GM20000 (cell line): ENCODE measurements around the gene RALGAPA2.

Source experiments
- DNase-seq: peaks from one replicate; pipeline ENCODE4 v3.0.0; 2012; ENCODE audit warnings: low spot score
- TF ChIP-seq, protein P1 (sequence below): IDR thresholded peaks from 2 replicates; pipeline ENCODE4 v1.5.1; 2012; ENCODE audit warnings: mild to moderate bottlenecking, control low read depth; ENCODE audit errors: extremely low read depth, missing control alignments

RALGAPA2 gene

DNA sequence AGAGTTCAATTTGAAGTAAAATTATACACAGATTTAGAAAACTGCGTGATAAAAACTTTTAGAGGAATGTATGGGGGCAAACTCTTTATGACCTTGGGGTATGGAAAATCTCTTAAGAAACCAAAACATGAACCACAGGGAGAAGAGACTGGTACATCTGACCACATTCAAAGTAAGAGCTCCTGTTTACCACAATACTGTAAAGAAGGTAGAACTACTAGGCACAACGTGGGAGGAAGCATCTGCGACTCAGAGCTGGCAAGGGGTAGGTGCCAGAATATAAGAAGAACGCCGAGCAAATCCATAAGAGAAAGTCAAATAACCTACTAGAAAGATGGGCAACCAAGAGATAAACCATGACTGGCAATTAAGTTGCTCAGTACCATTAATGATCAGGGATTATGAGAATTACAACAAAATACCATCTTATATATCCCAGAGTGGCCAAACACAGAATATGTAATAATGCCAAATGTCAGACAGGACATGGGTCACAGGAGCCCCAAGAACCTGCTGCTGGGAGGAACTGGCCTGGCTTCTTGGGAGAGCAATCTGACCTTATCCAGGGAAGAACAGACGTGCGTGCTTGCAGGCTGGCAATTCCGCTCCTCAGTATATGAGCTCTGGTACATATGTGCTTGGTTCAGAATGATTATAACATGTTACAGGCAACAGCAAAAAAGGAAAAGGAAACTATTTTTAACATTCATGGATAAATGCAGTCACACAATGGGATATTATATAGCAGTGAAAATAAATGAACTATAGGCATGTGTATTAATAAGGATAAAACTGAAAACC lies 294.4 kb downstream of the RALGAPA2 start:
- TF ChIP-seq, protein P1, sequence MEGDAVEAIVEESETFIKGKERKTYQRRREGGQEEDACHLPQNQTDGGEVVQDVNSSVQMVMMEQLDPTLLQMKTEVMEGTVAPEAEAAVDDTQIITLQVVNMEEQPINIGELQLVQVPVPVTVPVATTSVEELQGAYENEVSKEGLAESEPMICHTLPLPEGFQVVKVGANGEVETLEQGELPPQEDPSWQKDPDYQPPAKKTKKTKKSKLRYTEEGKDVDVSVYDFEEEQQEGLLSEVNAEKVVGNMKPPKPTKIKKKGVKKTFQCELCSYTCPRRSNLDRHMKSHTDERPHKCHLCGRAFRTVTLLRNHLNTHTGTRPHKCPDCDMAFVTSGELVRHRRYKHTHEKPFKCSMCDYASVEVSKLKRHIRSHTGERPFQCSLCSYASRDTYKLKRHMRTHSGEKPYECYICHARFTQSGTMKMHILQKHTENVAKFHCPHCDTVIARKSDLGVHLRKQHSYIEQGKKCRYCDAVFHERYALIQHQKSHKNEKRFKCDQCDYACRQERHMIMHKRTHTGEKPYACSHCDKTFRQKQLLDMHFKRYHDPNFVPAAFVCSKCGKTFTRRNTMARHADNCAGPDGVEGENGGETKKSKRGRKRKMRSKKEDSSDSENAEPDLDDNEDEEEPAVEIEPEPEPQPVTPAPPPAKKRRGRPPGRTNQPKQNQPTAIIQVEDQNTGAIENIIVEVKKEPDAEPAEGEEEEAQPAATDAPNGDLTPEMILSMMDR, result no peak
- no peak for DNase-seq

DNA sequence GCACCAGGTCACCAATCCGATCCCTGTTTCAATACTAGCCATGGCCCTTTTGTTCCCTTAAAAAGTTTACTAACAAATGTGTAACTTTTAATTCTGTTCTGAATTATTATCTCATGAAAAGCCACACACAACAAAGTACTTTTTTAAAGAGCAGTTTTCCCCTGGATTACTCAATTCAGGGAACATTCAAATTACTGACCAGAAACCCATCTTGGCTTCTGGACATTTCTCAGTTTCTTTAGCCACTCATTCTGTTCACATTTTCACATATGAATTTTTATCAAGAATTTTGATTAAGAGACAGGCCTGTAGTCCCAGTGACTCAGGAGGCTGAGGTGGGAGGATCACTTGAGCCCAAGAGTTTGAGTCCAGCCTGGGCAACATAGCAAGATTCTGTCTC lies 297.1 kb downstream of the RALGAPA2 start:
- TF ChIP-seq, protein P1, result no peak
- no peak for DNase-seq

DNA sequence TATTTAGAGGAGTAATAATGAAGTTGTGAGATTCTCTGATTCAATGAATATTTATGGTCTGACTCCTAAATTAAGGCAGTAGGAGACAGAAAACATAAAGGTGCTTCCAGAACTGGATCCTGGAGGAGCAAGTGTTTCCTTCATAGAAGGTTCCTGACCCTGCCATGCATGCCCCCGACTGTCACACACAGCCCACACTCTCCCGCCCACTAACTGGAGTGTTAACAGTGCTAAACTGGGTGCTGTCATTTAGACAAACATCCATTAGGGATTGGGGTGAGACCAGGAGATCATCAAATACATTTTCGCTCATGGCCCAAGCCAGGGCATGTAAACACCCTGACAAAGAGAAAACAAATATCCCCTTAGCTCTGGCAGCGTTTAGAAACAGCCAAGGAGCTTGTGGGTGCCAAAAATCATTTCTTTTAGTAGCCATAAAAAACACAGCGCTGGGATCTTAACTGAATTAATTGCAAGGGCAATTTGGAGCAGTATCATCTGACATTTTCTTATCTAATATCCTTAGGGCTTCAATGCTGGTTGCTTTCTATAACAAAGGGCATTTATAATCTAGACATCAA lies 297.7 kb downstream of the RALGAPA2 start:
- TF ChIP-seq, protein P1, result no peak
- DNase-seq, result no peak

DNA sequence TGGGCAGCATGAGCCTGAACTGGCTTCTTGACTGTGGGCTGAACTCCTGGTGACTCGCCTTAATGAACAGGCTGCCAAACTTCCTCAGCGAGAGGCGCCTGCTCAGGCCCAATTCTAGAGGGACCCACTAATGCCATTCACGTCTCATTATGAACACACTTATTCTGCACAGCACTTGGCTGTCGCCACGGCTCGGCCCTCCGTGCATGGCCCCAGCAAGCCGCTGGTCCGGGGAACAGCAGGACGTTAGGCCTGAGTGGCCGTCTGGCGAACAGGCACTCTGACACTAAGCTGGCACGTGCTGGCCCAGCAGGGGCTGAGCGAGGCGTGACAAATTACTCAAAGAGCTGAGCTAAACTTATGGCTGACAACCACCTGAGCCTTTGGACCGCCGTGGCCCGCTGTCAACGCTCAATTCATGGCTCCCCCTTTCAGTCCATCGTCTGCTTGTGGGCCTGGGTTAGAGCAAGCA lies 298.6 kb downstream of the RALGAPA2 start:
- TF ChIP-seq, protein P1, result no peak
- no peak for DNase-seq

DNA sequence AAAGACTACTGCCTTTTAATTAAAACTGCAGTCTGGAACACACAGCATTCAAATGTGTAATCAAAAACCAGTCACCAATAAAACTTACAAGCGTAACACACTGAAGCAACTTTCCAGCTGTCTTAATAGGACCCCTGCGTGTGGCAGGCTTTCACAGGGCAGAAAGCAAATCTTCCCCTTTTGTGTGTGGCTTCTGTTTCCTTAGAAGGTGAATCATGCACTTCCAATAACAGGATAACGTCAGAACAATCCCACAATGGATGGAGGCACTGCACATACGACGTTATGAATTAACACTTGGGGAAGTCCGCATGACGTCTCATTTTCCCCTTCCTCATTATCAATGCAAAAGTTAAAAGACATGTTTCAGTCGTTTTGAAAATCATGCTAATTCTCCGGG lies 299.7 kb downstream of the RALGAPA2 start:
- no peak for DNase-seq
- TF ChIP-seq, protein P1, result no peak

DNA sequence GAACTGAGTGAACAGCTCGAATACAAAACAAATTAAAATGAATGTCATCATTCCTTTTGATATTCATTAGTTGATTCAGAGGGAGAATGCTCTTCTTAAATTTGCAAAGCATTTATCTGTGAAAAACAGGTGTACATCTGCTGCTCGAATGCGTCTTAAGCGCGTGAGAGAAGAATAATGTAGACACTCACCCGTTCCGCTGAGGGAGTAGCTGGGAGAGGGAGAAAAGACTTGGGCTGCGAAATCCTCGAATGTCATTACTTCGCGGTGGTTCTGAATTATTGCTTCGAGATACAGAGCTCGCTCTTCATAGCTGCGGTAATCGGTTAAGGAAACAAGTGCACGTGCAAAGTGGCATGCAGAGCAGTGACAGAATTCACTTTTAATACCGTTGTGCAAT lies 300.6 kb downstream of the RALGAPA2 start:
- TF ChIP-seq, protein P1, result no peak

DNA sequence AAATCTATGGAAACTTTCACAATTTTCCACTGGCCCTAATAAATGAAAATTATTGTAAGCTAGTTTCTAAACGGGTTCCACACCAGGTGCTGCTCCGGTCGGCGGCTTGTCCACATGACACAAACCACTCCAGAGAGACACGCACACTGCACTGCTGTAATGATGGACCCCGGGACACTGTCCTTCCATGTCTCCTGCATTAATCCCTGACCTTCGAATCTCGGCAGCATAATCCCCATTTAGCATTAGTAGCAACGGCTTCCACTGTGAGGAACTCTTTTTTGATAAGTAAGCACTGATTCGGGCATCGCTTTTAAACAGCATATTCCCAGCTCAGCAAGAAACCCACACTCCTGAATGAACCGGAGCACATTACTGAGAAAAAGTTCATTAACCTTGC lies 301.0 kb downstream of the RALGAPA2 start:
- no peak for DNase-seq

More for the DNA sequence above, 300.6 kb downstream of the RALGAPA2 start:
- no peak for DNase-seq

More for the DNA sequence above, 301.0 kb downstream of the RALGAPA2 start:
- TF ChIP-seq, protein P1, result no peak
